Gastrocnemius medialis (tissue), 4 donors: Measurements from ENCODE around the gene ZXDC. TPM values are rescaled to one million over a fixed set of nuclear protein-coding genes. Genes with fewer than 3 reads are reported as not detected.

Source experiments
- ATAC-seq, 2 donors: fragments of 150-250 bp; one replicate each; pipeline ENCODE4 v1.9.1; 2016
- DNase-seq, 2 donors: peaks; one replicate each; pipeline ENCODE4 v3.0.0-alpha.2; 2019
- H3K27ac ChIP-seq, 4 donors: fragments of 200-600 bp; sonication (generic); 1 replicate in 1 of 4; 2 replicates in 3 of 4; pipeline ENCODE4 v1.5.1; 2016 to 2018; ENCODE audit warnings: mild to moderate bottlenecking in 2 of 4, moderate library complexity in 1 of 4
- H3K27me3 ChIP-seq, 3 donors: fragments of 200-600 bp; sonication (generic) in 2 of 3; 1 replicate in 1 of 3; 2 replicates in 2 of 3; pipeline versions ENCODE4 v1.5.1 to v1.6.0; 2016 to 2019; ENCODE audit warnings: mild to moderate bottlenecking in 1 of 3, moderate library complexity in 1 of 3
- H3K36me3 ChIP-seq, 2 donors: fragments of 200-600 bp; sonication (generic) in 1 of 2; one replicate each; pipeline ENCODE4 v1.5.1; 2017 to 2018
- H3K4me1 ChIP-seq, 2 donors: fragments of 200-600 bp; sonication (generic) in 1 of 2; one replicate each; pipeline ENCODE4 v1.5.1; 2016 to 2017; ENCODE audit warnings: mild to moderate bottlenecking in 2 of 2
- H3K4me3 ChIP-seq, 4 donors: fragments of 200-600 bp; sonication (generic) in 3 of 4; 1 replicate in 1 of 4; 2 replicates in 3 of 4; pipeline ENCODE4 v1.5.1; 2016 to 2019; ENCODE audit warnings: mild to moderate bottlenecking in 2 of 4
- H3K9me3 ChIP-seq, 3 donors: fragments of 200-600 bp; sonication (generic) in 2 of 3; 1 replicate in 1 of 3; 2 replicates in 2 of 3; pipeline ENCODE4 v1.5.1; 2016 to 2019
- CTCF ChIP-seq, 5 experiments: fragments of 450-650 bp in 3 of 5; fragments of 200-600 bp in 2 of 5; sonication (generic) in 2 of 5; IDR thresholded peaks in 4 of 5; conservative IDR thresholded peaks in 1 of 5; 1 replicate in 4 of 5; 2 replicates in 1 of 5; pipeline ENCODE4 v1.5.1; 2016 to 2019; ENCODE audit warnings: antibody characterized with exemption in 5 of 5, mild to moderate bottlenecking in 3 of 5, moderate library complexity in 3 of 5
- POLR2A ChIP-seq, 2 donors: fragments of 450-650 bp; IDR thresholded peaks; one replicate each; pipeline ENCODE4 v1.6.1; 2017; ENCODE audit warnings: antibody characterized with exemption in 2 of 2, mild to moderate bottlenecking in 2 of 2, moderate library complexity in 2 of 2
- in situ Hi-C, 4 donors: fragments of 200-750 bp; cut with MboI; loops; one replicate each; pipeline versions ENCODE4 v1.15.0 to v1.8.0; 2017; ENCODE audit warnings: low sequenced_read_pairs in 4 of 4
- intact Hi-C: fragments of 100-400 bp; cut with DNase I; formaldehyde crosslinking; loops from one replicate; pipeline ENCODE4 v1.15.1; 2023; ENCODE audit warnings: low total_unique reads
- total RNA-seq, 4 donors: library from RNA; depleted of rRNA; stranded (reverse); fragments of >200 nt; gene quantifications; one replicate each; pipeline versions ENCODE4 v1.1.0 to v1.2.3, GENCODE V29; 2016

Gene ZXDC
- total RNA-seq, 4 donors from 2014 or later, result 40.9 to 54.2 (median 45.4) TPM

- no peaks in the 10 kb centered on the region for H3K36me3 ChIP-seq
- in situ Hi-C loops (no loop called here), intact Hi-C loops (no loop called here)
- H3K9me3 ChIP-seq, result no peaks in the 10 kb centered on the region
- H3K27ac ChIP-seq, result no peak overlapping the region
- no peaks in the 10 kb centered on the region for H3K27me3 ChIP-seq
- peaks cover 14 to 34% of the 10 kb centered on the region in 2 donors for H3K4me1 ChIP-seq
- H3K4me3 ChIP-seq, result no peak overlapping the region
- DNase-seq (no peak), ATAC-seq (no peak)
- TF ChIP-seq CTCF (IDR thresholded peaks at IDR 0.05 in 4 of 5, conservative IDR thresholded peaks at IDR 0.05 in 1 of 5) (no peak), POLR2A (IDR thresholded peaks at IDR 0.05) (no peak)
Observed at GRCh38 chr3:126490619-126491018, 14.9 kb upstream of the ZXDC start.

- no peak for DNase-seq
Observed at GRCh38 chr3:126488886-126489569, 13.3 kb upstream of the ZXDC start.

GRCh38 chr3:126488185-126488584, 12.5 kb upstream of the ZXDC start:
- Histone ChIP-seq H3K4me3 (no peak overlapping the region), H3K27me3 (no peaks in the 10 kb centered on the region), H3K27ac (no peak overlapping the region), H3K9me3 (no peaks in the 10 kb centered on the region), H3K4me1 (peaks cover 23 to 55% of the 10 kb centered on the region in 2 donors), H3K36me3 (no peaks in the 10 kb centered on the region)
- intact Hi-C loops (no loop called here), in situ Hi-C loops (no loop called here)
- ATAC-seq (no peak), DNase-seq (no peak)
- TF ChIP-seq POLR2A (IDR thresholded peaks at IDR 0.05) (no peak), CTCF (IDR thresholded peaks at IDR 0.05 in 4 of 5, conservative IDR thresholded peaks at IDR 0.05 in 1 of 5) (no peak)

More at GRCh38 chr3:126488886-126489569, 13.3 kb upstream of the ZXDC start:
- H3K27me3 ChIP-seq, result no peaks in the 10 kb centered on the region
- H3K4me1 ChIP-seq, result peaks cover 23 to 47% of the 10 kb centered on the region in 2 donors
- H3K27ac ChIP-seq, result no peak overlapping the region
- H3K36me3 ChIP-seq, result no peaks in the 10 kb centered on the region
- intact Hi-C loops (no loop called here), in situ Hi-C loops (no loop called here)
- no peak overlapping the region for H3K4me3 ChIP-seq
- no peak for ATAC-seq
- TF ChIP-seq CTCF (IDR thresholded peaks at IDR 0.05 in 4 of 5, conservative IDR thresholded peaks at IDR 0.05 in 1 of 5) (no peak), POLR2A (IDR thresholded peaks at IDR 0.05) (no peak)
- H3K9me3 ChIP-seq, result no peaks in the 10 kb centered on the region

GRCh38 chr3:126487151-126487771, 11.6 kb upstream of the ZXDC start:
- DNase-seq (no peak), ATAC-seq (peak; percentile 66 to 74)
- Histone ChIP-seq H3K4me1 (peaks cover 23 to 55% of the 10 kb centered on the region in 2 donors), H3K36me3 (no peaks in the 10 kb centered on the region), H3K27me3 (no peaks in the 10 kb centered on the region), H3K27ac (peak overlapping the region; percentile 15 to 54 (median 40)), H3K9me3 (no peaks in the 10 kb centered on the region), H3K4me3 (no peak overlapping the region)
- intact Hi-C loops, result no loop called here
- peak in 4 of 5 experiments; percentile 21 to 34 (median 27) for TF ChIP-seq CTCF (IDR thresholded peaks at IDR 0.05 in 4 of 5, conservative IDR thresholded peaks at IDR 0.05 in 1 of 5)
- TF ChIP-seq POLR2A (IDR thresholded peaks at IDR 0.05), result no peak
- in situ Hi-C loops, result no loop called here
